ENCODE measurements around the gene APLP2.

APLP2 gene

DNA sequence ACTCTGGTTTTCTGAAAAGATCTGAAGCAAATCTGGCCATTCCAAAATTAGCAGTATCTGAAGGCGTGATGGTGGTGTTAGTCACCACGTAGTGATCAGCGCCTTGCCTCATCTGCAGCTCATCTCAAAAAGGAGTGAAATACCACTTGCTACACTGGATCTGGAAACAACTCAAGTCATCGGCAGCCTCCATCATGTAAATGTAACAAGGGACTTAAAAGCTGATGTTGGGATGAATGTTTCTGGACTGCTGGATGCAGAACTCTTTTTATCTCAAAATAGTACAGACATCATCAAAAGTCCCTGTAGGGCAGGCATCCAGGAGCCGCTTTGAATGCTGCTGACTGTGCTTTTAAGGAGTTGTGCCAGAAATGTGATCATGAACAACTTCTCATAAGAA is 14.1 kb upstream of the APLP2 start:
- no peak overlapping the region for H3K18ac ChIP-seq (ENCODE audit: low read length)
- H2BK5ac ChIP-seq (ENCODE audit: low read length), result no peak overlapping the region
- no peaks in the 10 kb centered on the region for H3K36me3 ChIP-seq (ENCODE audit: control insufficient read depth, insufficient read depth, low read length)
- H3K79me2 ChIP-seq (ENCODE audit: control insufficient read depth, insufficient read depth, low read length), result no peaks in the 10 kb centered on the region
- no peak overlapping the region for H3K23ac ChIP-seq (ENCODE audit: low read length)
- H4K5ac ChIP-seq (ENCODE audit: low read length), result no peak overlapping the region
- WGBS (ENCODE audit: extremely low coverage, insufficient coverage, low lambda C conversion rate), result no CpG with 5 or more reads among the region's 5 CpGs
- no peak overlapping the region for H3K27ac ChIP-seq (ENCODE audit: low read depth, low read length)
- H3K4me3 ChIP-seq (ENCODE audit: low read length), result no peak overlapping the region
- no peak overlapping the region for H3K56ac ChIP-seq (ENCODE audit: low read length)
- H3K4me2 ChIP-seq (ENCODE audit: low read length), result no peak overlapping the region
- no peaks in the 10 kb centered on the region for H3K4me1 ChIP-seq (ENCODE audit: control insufficient read depth, low read depth, low read length)
- H2AK5ac ChIP-seq (ENCODE audit: low read length), result no peak overlapping the region
- H2BK120ac ChIP-seq (ENCODE audit: low read depth, low read length), result no peak overlapping the region
- no peak overlapping the region for H4K8ac ChIP-seq (ENCODE audit: low read depth, low read length)
- no peak overlapping the region for H3K9ac ChIP-seq (ENCODE audit: low read length)
- no peak overlapping the region for H2BK15ac ChIP-seq (replicated peaks; ENCODE audit: low read depth)
- DNase-seq, result no peak
- H3K79me1 ChIP-seq (ENCODE audit: low read length), result no peaks in the 10 kb centered on the region
- no peak overlapping the region for H3K4ac ChIP-seq (ENCODE audit: low read depth, low read length)
- no peaks in the 10 kb centered on the region for H3K27me3 ChIP-seq (ENCODE audit: insufficient read depth, low read length, poor library complexity)

GRCh38 chr11:130061017-130061416 is 8.7 kb upstream of the APLP2 start:
- H2AK5ac ChIP-seq (ENCODE audit: low read length), result no peak overlapping the region
- no peak overlapping the region for H4K8ac ChIP-seq (ENCODE audit: low read depth, low read length)
- H3K56ac ChIP-seq (ENCODE audit: low read length), result no peak overlapping the region
- no peak overlapping the region for H3K4ac ChIP-seq (ENCODE audit: low read depth, low read length)
- no peaks in the 10 kb centered on the region for H3K4me1 ChIP-seq (ENCODE audit: control insufficient read depth, low read depth, low read length)
- H4K5ac ChIP-seq (ENCODE audit: low read length), result no peak overlapping the region
- no peak overlapping the region for H3K9ac ChIP-seq (ENCODE audit: low read length)
- H3K23ac ChIP-seq (ENCODE audit: low read length), result no peak overlapping the region
- H3K27ac ChIP-seq (ENCODE audit: low read depth, low read length), result no peak overlapping the region
- H2BK15ac ChIP-seq (replicated peaks; ENCODE audit: low read depth), result no peak overlapping the region
- H3K79me2 ChIP-seq (ENCODE audit: control insufficient read depth, insufficient read depth, low read length), result no peaks in the 10 kb centered on the region
- no CpG with 5 or more reads among the region's 1 CpG for WGBS (ENCODE audit: extremely low coverage, insufficient coverage, low lambda C conversion rate)
- no peak overlapping the region for H3K18ac ChIP-seq (ENCODE audit: low read length)
- no peak for DNase-seq
- H3K4me2 ChIP-seq (ENCODE audit: low read length), result no peak overlapping the region
- no peak overlapping the region for H3K4me3 ChIP-seq (ENCODE audit: low read length)
- no peaks in the 10 kb centered on the region for H3K79me1 ChIP-seq (ENCODE audit: low read length)
- no peaks in the 10 kb centered on the region for H3K36me3 ChIP-seq (ENCODE audit: control insufficient read depth, insufficient read depth, low read length)
- H2BK120ac ChIP-seq (ENCODE audit: low read depth, low read length), result no peak overlapping the region
- H2BK5ac ChIP-seq (ENCODE audit: low read length), result no peak overlapping the region
- no peaks in the 10 kb centered on the region for H3K27me3 ChIP-seq (ENCODE audit: insufficient read depth, low read length, poor library complexity)

DNA sequence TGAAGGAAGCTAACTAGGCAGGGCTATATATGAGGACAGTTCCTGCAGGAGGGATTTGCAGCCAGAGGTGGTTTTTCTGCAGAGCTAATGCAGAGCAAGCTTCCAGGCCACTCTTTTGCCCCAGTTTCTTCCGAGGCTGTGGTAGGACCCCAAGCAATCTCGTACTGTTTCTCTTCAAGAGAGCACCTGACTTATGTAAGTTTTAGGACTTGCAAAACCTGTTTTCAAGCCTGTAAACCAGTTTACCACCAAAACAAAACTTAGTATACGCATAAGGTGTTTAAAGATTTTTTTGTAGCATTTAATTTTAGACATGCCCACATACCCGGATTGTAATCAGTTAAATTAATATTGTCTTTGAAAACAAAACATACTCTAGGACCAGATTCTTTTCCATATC is 7.7 kb upstream of the APLP2 start:
- Histone ChIP-seq H3K4ac (ENCODE audit: low read depth, low read length) (no peak overlapping the region), H3K56ac (ENCODE audit: low read length) (no peak overlapping the region), H3K4me2 (ENCODE audit: low read length) (no peak overlapping the region)

DNA sequence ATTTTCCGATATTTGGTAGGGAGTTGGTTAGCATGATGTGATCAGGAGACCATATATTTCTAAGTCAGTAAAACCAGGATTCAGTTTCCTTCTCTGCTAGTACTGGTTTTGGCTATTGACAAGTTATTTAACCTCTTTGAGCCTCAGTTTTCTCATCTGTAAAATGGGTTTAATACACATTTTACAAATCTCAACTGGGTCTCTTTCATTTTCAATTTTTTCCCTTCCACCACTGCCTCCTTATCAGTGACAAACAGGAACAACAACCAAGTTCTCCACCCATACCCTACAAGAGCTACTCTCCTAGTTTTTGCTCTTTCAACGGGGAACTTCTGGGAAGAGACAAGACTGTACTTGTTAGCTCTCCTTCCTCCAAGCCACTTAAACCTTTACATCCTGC is 6.2 kb upstream of the APLP2 start:
- Histone ChIP-seq H3K56ac (ENCODE audit: low read length) (no peak overlapping the region), H3K36me3 (ENCODE audit: control insufficient read depth, insufficient read depth, low read length) (no peaks in the 10 kb centered on the region), H3K4me2 (ENCODE audit: low read length) (no peak overlapping the region), H3K23ac (ENCODE audit: low read length) (no peak overlapping the region), H3K18ac (ENCODE audit: low read length) (no peak overlapping the region), H2BK15ac (replicated peaks; ENCODE audit: low read depth) (no peak overlapping the region), H3K79me1 (ENCODE audit: low read length) (no peaks in the 10 kb centered on the region), H2BK120ac (ENCODE audit: low read depth, low read length) (no peak overlapping the region), H4K5ac (ENCODE audit: low read length) (no peak overlapping the region), H3K4me3 (ENCODE audit: low read length) (no peak overlapping the region), H3K79me2 (ENCODE audit: control insufficient read depth, insufficient read depth, low read length) (no peaks in the 10 kb centered on the region), H3K27ac (ENCODE audit: low read depth, low read length) (no peak overlapping the region), H4K8ac (ENCODE audit: low read depth, low read length) (peak overlapping the region; percentile 39), H3K9ac (ENCODE audit: low read length) (no peak overlapping the region), H3K4me1 (ENCODE audit: control insufficient read depth, low read depth, low read length) (no peaks in the 10 kb centered on the region), H3K4ac (ENCODE audit: low read depth, low read length) (no peak overlapping the region), H2BK5ac (ENCODE audit: low read length) (no peak overlapping the region), H2AK5ac (ENCODE audit: low read length) (no peak overlapping the region), H3K27me3 (ENCODE audit: insufficient read depth, low read length, poor library complexity) (no peaks in the 10 kb centered on the region)
- WGBS (ENCODE audit: extremely low coverage, insufficient coverage, low lambda C conversion rate), result no CpG with 5 or more reads among the region's 2 CpGs
- DNase-seq, result no peak

More for the DNA sequence above, 7.7 kb upstream of the APLP2 start:
- Histone ChIP-seq H3K36me3 (ENCODE audit: control insufficient read depth, insufficient read depth, low read length) (no peaks in the 10 kb centered on the region), H4K8ac (ENCODE audit: low read depth, low read length) (no peak overlapping the region), H3K79me1 (ENCODE audit: low read length) (no peaks in the 10 kb centered on the region), H3K27ac (ENCODE audit: low read depth, low read length) (no peak overlapping the region), H3K27me3 (ENCODE audit: insufficient read depth, low read length, poor library complexity) (no peaks in the 10 kb centered on the region), H3K23ac (ENCODE audit: low read length) (no peak overlapping the region), H3K9ac (ENCODE audit: low read length) (no peak overlapping the region), H3K4me1 (ENCODE audit: control insufficient read depth, low read depth, low read length) (no peaks in the 10 kb centered on the region), H2BK5ac (ENCODE audit: low read length) (no peak overlapping the region), H4K5ac (ENCODE audit: low read length) (no peak overlapping the region), H2AK5ac (ENCODE audit: low read length) (no peak overlapping the region), H3K4me3 (ENCODE audit: low read length) (no peak overlapping the region), H3K79me2 (ENCODE audit: control insufficient read depth, insufficient read depth, low read length) (no peaks in the 10 kb centered on the region), H2BK120ac (ENCODE audit: low read depth, low read length) (no peak overlapping the region), H2BK15ac (replicated peaks; ENCODE audit: low read depth) (no peak overlapping the region), H3K18ac (ENCODE audit: low read length) (no peak overlapping the region)
- no peak for DNase-seq
- no CpG with 5 or more reads among the region's 4 CpGs for WGBS (ENCODE audit: extremely low coverage, insufficient coverage, low lambda C conversion rate)

GRCh38 chr11:130064596-130064995 is 5.1 kb upstream of the APLP2 start:
- Histone ChIP-seq H2BK120ac (ENCODE audit: low read depth, low read length) (no peak overlapping the region), H3K27ac (ENCODE audit: low read depth, low read length) (no peak overlapping the region)
- WGBS (ENCODE audit: extremely low coverage, insufficient coverage, low lambda C conversion rate), result no CpG with 5 or more reads among the region's 4 CpGs

DNA sequence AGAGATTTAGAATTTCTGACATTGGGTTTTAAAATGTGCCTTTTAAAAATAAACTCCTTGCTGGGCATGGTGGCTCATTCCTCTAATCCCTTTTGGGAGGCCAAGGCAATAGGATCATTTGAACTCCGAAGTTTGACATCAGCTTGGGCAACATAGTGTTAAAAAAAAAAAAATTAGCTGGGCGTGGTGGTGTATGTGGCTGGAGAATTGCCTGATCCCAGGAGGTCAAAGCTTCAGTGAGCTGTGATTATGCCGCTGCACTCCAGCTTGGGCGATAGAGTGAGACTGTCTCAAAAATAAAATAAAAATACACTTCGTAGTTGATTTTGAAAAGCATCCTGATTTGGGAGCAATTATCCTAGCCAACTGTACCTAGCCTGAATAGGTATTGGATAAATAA is 3.4 kb upstream of the APLP2 start:
- Histone ChIP-seq H3K4me3 (ENCODE audit: low read length) (no peak overlapping the region), H3K27ac (ENCODE audit: low read depth, low read length) (no peak overlapping the region), H3K4me2 (ENCODE audit: low read length) (no peak overlapping the region), H3K27me3 (ENCODE audit: insufficient read depth, low read length, poor library complexity) (no peaks in the 10 kb centered on the region), H4K5ac (ENCODE audit: low read length) (no peak overlapping the region), H3K18ac (ENCODE audit: low read length) (no peak overlapping the region), H3K79me1 (ENCODE audit: low read length) (peaks cover 1% of the 10 kb centered on the region), H2BK15ac (replicated peaks; ENCODE audit: low read depth) (no peak overlapping the region), H3K56ac (ENCODE audit: low read length) (no peak overlapping the region), H3K79me2 (ENCODE audit: control insufficient read depth, insufficient read depth, low read length) (peaks cover 8% of the 10 kb centered on the region), H3K23ac (ENCODE audit: low read length) (no peak overlapping the region), H3K4me1 (ENCODE audit: control insufficient read depth, low read depth, low read length) (no peaks in the 10 kb centered on the region), H3K36me3 (ENCODE audit: control insufficient read depth, insufficient read depth, low read length) (no peaks in the 10 kb centered on the region), H2BK5ac (ENCODE audit: low read length) (no peak overlapping the region), H3K9ac (ENCODE audit: low read length) (no peak overlapping the region), H2AK5ac (ENCODE audit: low read length) (no peak overlapping the region), H3K4ac (ENCODE audit: low read depth, low read length) (no peak overlapping the region), H2BK120ac (ENCODE audit: low read depth, low read length) (no peak overlapping the region), H4K8ac (ENCODE audit: low read depth, low read length) (no peak overlapping the region)
- WGBS (ENCODE audit: extremely low coverage, insufficient coverage, low lambda C conversion rate), result no CpG with 5 or more reads among the region's 5 CpGs
- DNase-seq, result no peak

More at GRCh38 chr11:130064596-130064995, 5.1 kb upstream of the APLP2 start:
- no peaks in the 10 kb centered on the region for H3K79me2 ChIP-seq (ENCODE audit: control insufficient read depth, insufficient read depth, low read length)
- H3K27me3 ChIP-seq (ENCODE audit: insufficient read depth, low read length, poor library complexity), result no peaks in the 10 kb centered on the region
- H2BK5ac ChIP-seq (ENCODE audit: low read length), result no peak overlapping the region
- no peak overlapping the region for H3K18ac ChIP-seq (ENCODE audit: low read length)
- no peaks in the 10 kb centered on the region for H3K36me3 ChIP-seq (ENCODE audit: control insufficient read depth, insufficient read depth, low read length)
- no peak overlapping the region for H3K56ac ChIP-seq (ENCODE audit: low read length)
- no peak overlapping the region for H3K9ac ChIP-seq (ENCODE audit: low read length)
- no peak overlapping the region for H3K4ac ChIP-seq (ENCODE audit: low read depth, low read length)
- H2AK5ac ChIP-seq (ENCODE audit: low read length), result no peak overlapping the region
- DNase-seq, result no peak
- H3K4me1 ChIP-seq (ENCODE audit: control insufficient read depth, low read depth, low read length), result no peaks in the 10 kb centered on the region
- no peak overlapping the region for H4K5ac ChIP-seq (ENCODE audit: low read length)
- H2BK15ac ChIP-seq (replicated peaks; ENCODE audit: low read depth), result no peak overlapping the region
- no peak overlapping the region for H3K4me2 ChIP-seq (ENCODE audit: low read length)
- no peaks in the 10 kb centered on the region for H3K79me1 ChIP-seq (ENCODE audit: low read length)
- H3K23ac ChIP-seq (ENCODE audit: low read length), result no peak overlapping the region
- H4K8ac ChIP-seq (ENCODE audit: low read depth, low read length), result no peak overlapping the region
- H3K4me3 ChIP-seq (ENCODE audit: low read length), result no peak overlapping the region

Data from mesendoderm (in vitro differentiated cells).